Measurements from ENCODE around the gene RAET1E. TPM values are rescaled to one million over a fixed set of nuclear protein-coding genes. Genes with fewer than 3 reads are reported as not detected.
"Not testable (repeated sequence)": the region's sequence is repeated elsewhere in the genome, so short reads cannot be mapped to it uniquely, and the experiment has no call there.

Gene RAET1E
- polyA plus RNA-seq, 1 donor, result 0.61 TPM

DNA sequence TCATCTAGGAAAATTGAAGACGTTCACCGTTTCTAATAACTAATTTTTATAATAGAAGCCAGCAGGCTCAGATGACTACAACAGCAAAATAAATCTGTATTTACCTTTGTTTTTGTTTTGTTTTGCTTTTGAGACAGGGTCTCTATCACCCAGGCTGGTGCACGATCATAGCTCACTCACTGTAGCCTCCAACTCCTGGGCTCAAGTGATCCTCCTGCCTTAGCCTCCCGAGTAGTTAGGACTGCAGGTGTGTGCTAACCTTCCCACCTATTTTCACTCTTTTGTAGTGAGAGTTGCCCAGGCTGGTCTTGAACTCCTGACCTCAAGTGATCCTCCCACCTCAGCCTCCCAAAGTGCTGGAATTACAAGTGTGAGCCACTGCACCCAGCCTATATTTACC lies 43.9 kb downstream of the RAET1E start:
- H3K36me3 ChIP-seq (ENCODE audit: control insufficient read depth, insufficient read depth, low read length); H3K4me1 ChIP-seq (ENCODE audit: control insufficient read depth, insufficient read depth, low read length); DNase-seq; H3K9me3 ChIP-seq (ENCODE audit: control insufficient read depth, low read depth, low read length); H3K4me3 ChIP-seq (ENCODE audit: low read length); H3K27ac ChIP-seq (ENCODE audit: low read length); H3K27me3 ChIP-seq (ENCODE audit: control insufficient read depth, insufficient read depth, low read length): not testable (repeated sequence)
- no CpG with 5 or more reads among the region's 4 CpGs for WGBS (ENCODE audit: insufficient coverage, low lambda C conversion rate)

DNA sequence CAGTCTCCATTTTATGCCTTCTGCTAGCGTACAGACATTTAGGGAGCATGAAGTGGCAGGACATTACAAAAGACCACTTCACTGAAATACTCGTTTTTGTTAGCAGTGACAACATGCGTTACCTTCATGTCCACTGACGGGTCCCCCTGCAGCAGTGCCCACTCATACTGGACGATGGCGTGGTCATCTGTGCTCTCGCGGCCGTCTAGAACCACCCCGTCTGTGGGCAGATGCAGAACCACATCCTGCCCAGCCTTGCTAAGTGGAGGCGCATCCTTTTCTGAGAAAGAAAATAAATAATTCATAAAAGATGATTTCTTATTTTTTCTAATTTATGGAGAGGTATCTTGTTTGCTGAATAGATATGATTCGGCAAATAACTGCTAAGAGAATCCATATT lies 45.0 kb downstream of the RAET1E start:
- Histone ChIP-seq H3K4me3 (ENCODE audit: low read length) (no peak overlapping the region), H3K9me3 (ENCODE audit: control insufficient read depth, low read depth, low read length) (no peaks in the 10 kb centered on the region), H3K4me1 (ENCODE audit: control insufficient read depth, insufficient read depth, low read length) (peaks cover 2% of the 10 kb centered on the region), H3K27me3 (ENCODE audit: control insufficient read depth, insufficient read depth, low read length) (no peaks in the 10 kb centered on the region), H3K27ac (ENCODE audit: low read length) (no peak overlapping the region), H3K36me3 (ENCODE audit: control insufficient read depth, insufficient read depth, low read length) (no peaks in the 10 kb centered on the region)
- no peak for DNase-seq
- WGBS (ENCODE audit: insufficient coverage, low lambda C conversion rate), result 93% methylated on average over 2 of the region's 12 CpGs

DNA sequence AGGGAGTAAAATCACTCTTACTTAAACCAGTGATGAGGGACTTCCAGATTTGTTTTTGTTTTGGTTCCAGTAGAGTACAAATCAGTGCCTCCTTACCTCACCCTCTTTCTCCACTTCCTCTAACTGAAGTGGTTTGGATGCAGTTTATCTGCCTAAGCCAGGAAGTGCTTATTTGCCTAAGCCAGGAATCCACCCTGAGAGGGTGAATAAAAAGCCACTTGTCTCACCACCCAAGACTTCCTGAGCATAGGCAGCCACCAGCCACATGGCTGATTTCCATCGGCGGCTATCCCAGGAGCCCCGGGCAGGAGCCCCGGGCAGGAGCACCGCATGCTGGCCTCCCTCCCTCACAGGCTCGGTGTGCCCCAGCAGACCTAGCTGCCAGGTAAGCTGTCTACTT lies 45.7 kb downstream of the RAET1E start:
- no CpG with 5 or more reads among the region's 6 CpGs for WGBS (ENCODE audit: insufficient coverage, low lambda C conversion rate)
- Histone ChIP-seq H3K9me3 (ENCODE audit: control insufficient read depth, low read depth, low read length) (no peaks in the 10 kb centered on the region), H3K36me3 (ENCODE audit: control insufficient read depth, insufficient read depth, low read length) (no peaks in the 10 kb centered on the region), H3K4me3 (ENCODE audit: low read length) (no peak overlapping the region), H3K27me3 (ENCODE audit: control insufficient read depth, insufficient read depth, low read length) (no peaks in the 10 kb centered on the region), H3K4me1 (ENCODE audit: control insufficient read depth, insufficient read depth, low read length) (peaks cover 6% of the 10 kb centered on the region), H3K27ac (ENCODE audit: low read length) (no peak overlapping the region)
- DNase-seq, result no peak

DNA sequence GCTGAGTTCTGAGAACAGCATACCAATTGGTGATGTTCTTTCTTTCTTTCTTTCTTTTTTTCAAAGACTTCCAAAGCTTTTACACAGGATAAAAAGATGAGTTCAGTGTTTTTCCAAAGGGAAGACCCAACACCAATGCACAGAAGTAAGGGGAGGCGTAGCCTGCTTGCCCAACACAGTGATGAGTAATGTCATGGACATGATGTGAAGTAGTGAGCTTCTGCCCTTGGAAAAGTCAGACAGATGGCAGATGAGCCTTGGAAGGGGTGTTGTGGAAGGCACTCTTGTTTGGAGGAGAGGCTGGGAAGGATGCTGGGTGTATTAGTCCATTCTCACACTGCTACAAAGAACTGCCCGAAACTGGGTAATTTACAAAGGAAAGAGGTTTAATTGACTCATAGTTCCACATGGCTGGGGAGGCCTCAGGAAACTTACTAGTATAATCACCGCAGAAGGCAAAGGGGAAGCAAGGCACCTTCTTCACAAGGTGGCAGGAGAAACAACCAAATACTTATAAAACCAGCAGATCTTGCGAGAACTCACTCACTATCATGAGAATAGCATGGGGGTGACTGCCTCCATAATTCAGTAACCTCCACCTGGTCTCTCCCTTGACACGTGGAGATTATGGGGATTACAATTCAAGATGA lies 46.3 kb downstream of the RAET1E start:
- no peaks in the 10 kb centered on the region for H3K27me3 ChIP-seq (ENCODE audit: control insufficient read depth, insufficient read depth, low read length)
- peaks cover 10% of the 10 kb centered on the region for H3K4me1 ChIP-seq (ENCODE audit: control insufficient read depth, insufficient read depth, low read length)
- no peak overlapping the region for H3K4me3 ChIP-seq (ENCODE audit: low read length)
- no peak for DNase-seq
- no peaks in the 10 kb centered on the region for H3K9me3 ChIP-seq (ENCODE audit: control insufficient read depth, low read depth, low read length)
- no CpG with 5 or more reads among the region's 5 CpGs for WGBS (ENCODE audit: insufficient coverage, low lambda C conversion rate)
- H3K36me3 ChIP-seq (ENCODE audit: control insufficient read depth, insufficient read depth, low read length), result no peaks in the 10 kb centered on the region
- H3K27ac ChIP-seq (ENCODE audit: low read length), result no peak overlapping the region

DNA sequence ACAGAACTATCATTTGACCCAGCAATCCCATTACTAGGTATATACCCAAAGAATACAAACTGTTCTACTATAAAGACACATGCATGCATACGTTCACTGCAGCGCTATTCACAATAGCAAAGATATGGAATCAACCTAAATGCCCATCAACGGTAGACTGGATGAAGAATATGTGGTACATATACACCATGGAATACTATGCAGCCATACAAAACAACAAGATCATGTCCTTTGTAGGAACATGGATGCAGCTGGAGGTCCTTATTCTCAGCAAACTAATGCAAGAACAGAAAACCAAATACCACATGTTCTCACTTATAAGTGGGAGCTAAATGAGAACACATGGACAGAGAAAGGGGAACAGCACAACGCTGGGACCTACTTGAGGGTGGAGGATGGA lies 49.6 kb downstream of the RAET1E start:
- not testable (repeated sequence) for DNase-seq

More for the DNA sequence above, 49.6 kb downstream of the RAET1E start:
- WGBS (ENCODE audit: insufficient coverage, low lambda C conversion rate), result 100% methylated on average over 1 of the region's 4 CpGs
- H3K36me3 ChIP-seq (ENCODE audit: control insufficient read depth, insufficient read depth, low read length); H3K4me1 ChIP-seq (ENCODE audit: control insufficient read depth, insufficient read depth, low read length); H3K9me3 ChIP-seq (ENCODE audit: control insufficient read depth, low read depth, low read length); H3K27me3 ChIP-seq (ENCODE audit: control insufficient read depth, insufficient read depth, low read length); H3K4me3 ChIP-seq (ENCODE audit: low read length); H3K27ac ChIP-seq (ENCODE audit: low read length): not testable (repeated sequence)

Other genes with a start within 250 kb of the RAET1E start
- gene KATNA1, start 249.4 kb downstream of the RAET1E start, polyA plus RNA-seq, result 14.2 TPM
- gene LATS1, start 180.0 kb downstream of the RAET1E start, polyA plus RNA-seq, result 24.4 TPM
- 27.2 TPM for gene NUP43, start 151.6 kb downstream of the RAET1E start, polyA plus RNA-seq
- 78.3 TPM for gene PCMT1, start 148.4 kb downstream of the RAET1E start, polyA plus RNA-seq
- gene LRP11, start 33.8 kb downstream of the RAET1E start, polyA plus RNA-seq, result 28.8 TPM
- gene RAET1G, start 25.0 kb upstream of the RAET1E start, polyA plus RNA-seq, result 0.28 TPM
- gene ULBP2, start 43.9 kb upstream of the RAET1E start, polyA plus RNA-seq, result 0.09 TPM
- 0.03 TPM for gene ULBP1, start 65.8 kb upstream of the RAET1E start, polyA plus RNA-seq
- not detected for gene RAET1L, start 127.4 kb upstream of the RAET1E start, polyA plus RNA-seq
- gene ULBP3, start 171.0 kb upstream of the RAET1E start, polyA plus RNA-seq, result 1.8 TPM
- gene PPP1R14C, start 244.9 kb upstream of the RAET1E start, polyA plus RNA-seq, result 2.9 TPM